Gastroesophageal sphincter (tissue), 4 donors: Measurements from ENCODE around the gene LYVE1. TPM values are rescaled to one million over a fixed set of nuclear protein-coding genes. Genes with fewer than 3 reads are reported as not detected.

ENCODE experiments used
- ATAC-seq: fragments of 150-250 bp; one replicate; pipeline ENCODE4 v1.9.1; 2016; ENCODE audit warnings: mild to moderate bottlenecking, moderate library complexity
- H3K27ac ChIP-seq, 4 donors: fragments of 200-600 bp; sonication (generic) in 3 of 4; 1 replicate in 3 of 4; 2 replicates in 1 of 4; pipeline ENCODE4 v1.5.1; 2016 to 2019
- H3K27me3 ChIP-seq: fragments of 200-600 bp; sonication (generic); one replicate; pipeline ENCODE4 v1.5.1; 2019
- H3K36me3 ChIP-seq, 2 donors: fragments of 200-600 bp; sonication (generic); one replicate each; pipeline ENCODE4 v1.5.1; 2019; ENCODE audit warnings: control low read depth in 1 of 2
- H3K4me1 ChIP-seq, 3 donors: fragments of 200-600 bp; sonication (generic); 1 replicate in 2 of 3; 2 replicates in 1 of 3; pipeline ENCODE4 v1.5.1; 2016 to 2019; ENCODE audit warnings: control low read depth in 2 of 3
- H3K4me3 ChIP-seq, 2 donors: fragments of 200-600 bp; sonication (generic); one replicate each; pipeline ENCODE4 v1.5.1; 2019; ENCODE audit warnings: mild to moderate bottlenecking in 1 of 2, moderate library complexity in 1 of 2
- H3K9me3 ChIP-seq, 3 donors: fragments of 200-600 bp; sonication (generic); one replicate each; pipeline ENCODE4 v1.5.1; 2017 to 2019; ENCODE audit warnings: control low read depth in 2 of 3
- CTCF ChIP-seq, 4 experiments: fragments of 200-600 bp in 2 of 4; fragments of 450-650 bp in 2 of 4; sonication (generic) in 1 of 4; IDR thresholded peaks; one replicate each; pipeline ENCODE4 v1.5.1; 2017 to 2019; ENCODE audit warnings: antibody characterized with exemption in 4 of 4, mild to moderate bottlenecking in 2 of 4, moderate library complexity in 2 of 4
- EP300 ChIP-seq: sonication (generic); formaldehyde crosslinking; IDR thresholded peaks from one replicate; pipeline ENCODE4 v1.6.1; 2017; ENCODE audit warnings: antibody characterized with exemption, mild to moderate bottlenecking
- POLR2A ChIP-seq, 2 donors: fragments of 450-650 bp; IDR thresholded peaks; one replicate each; pipeline ENCODE4 v1.6.1; 2017; ENCODE audit warnings: antibody characterized with exemption in 2 of 2, mild to moderate bottlenecking in 2 of 2, moderate library complexity in 1 of 2
- POLR2AphosphoS5 ChIP-seq: sonication (generic); formaldehyde crosslinking; IDR thresholded peaks from one replicate; pipeline ENCODE4 v1.6.1; 2017; ENCODE audit warnings: antibody characterized with exemption
- WGBS, 2 donors: methylation state at CpG; one replicate each; pipeline ENCODE4 v1.1.5; 2018; ENCODE audit warnings: low coverage in 1 of 2; 5-methylcytosine and 5-hydroxymethylcytosine counted together
- total RNA-seq, 4 donors: library from RNA; depleted of rRNA; stranded (reverse); fragments of >200 nt; gene quantifications; one replicate each; pipeline ENCODE4 v1.1.0, GENCODE V29; 2016

The LYVE1 gene
- total RNA-seq, 4 donors from 2014 or later = 13.2 to 191 (median 102) TPM

GRCh38 chr11:10566257-10566957 lies 2.1 kb downstream of the LYVE1 start:
- Histone ChIP-seq H3K27ac (peak overlapping the region in 3 of 4 donors; percentile 24 to 37 (median 30)), H3K4me1 (peaks cover 0 to 7% (median 0%) of the 10 kb centered on the region in 3 donors), H3K27me3 (no peaks in the 10 kb centered on the region), H3K9me3 (no peaks in the 10 kb centered on the region), H3K36me3 (no peaks in the 10 kb centered on the region), H3K4me3 (peak overlapping the region in 1 of 2 donors; percentile 32)
- no peak for TF ChIP-seq POLR2A (IDR thresholded peaks at IDR 0.05)
- TF ChIP-seq CTCF (IDR thresholded peaks at IDR 0.05) = no peak
- TF ChIP-seq POLR2AphosphoS5 = no peak
- no peak for TF ChIP-seq EP300
- WGBS, 2 donors = 80 to 88% methylated on average over 1 to 6 of the region's 6 CpGs
- no peak for ATAC-seq

- TF ChIP-seq CTCF (IDR thresholded peaks at IDR 0.05) (no peak), EP300 (no peak), POLR2AphosphoS5 (no peak), POLR2A (IDR thresholded peaks at IDR 0.05) (no peak)
- 78 to 94% methylated on average over 1 to 2 of the region's 4 CpGs for WGBS, 2 donors
- no peak for ATAC-seq
- Histone ChIP-seq H3K4me3 (peak overlapping the region in 1 of 2 donors; percentile 32), H3K36me3 (no peaks in the 10 kb centered on the region), H3K27ac (no peak overlapping the region), H3K4me1 (peaks cover 0 to 7% (median 0%) of the 10 kb centered on the region in 3 donors), H3K27me3 (no peaks in the 10 kb centered on the region), H3K9me3 (no peaks in the 10 kb centered on the region)
Measured at GRCh38 chr11:10565493-10565892, 3.0 kb downstream of the LYVE1 start.

GRCh38 chr11:10564696-10565318 lies 3.7 kb downstream of the LYVE1 start:
- WGBS, 2 donors = 36 to 43% methylated on average over 1 of the region's 1 CpG
- no peak for ATAC-seq
- no peaks in the 10 kb centered on the region for H3K9me3 ChIP-seq
- no peaks in the 10 kb centered on the region for H3K27me3 ChIP-seq
- H3K27ac ChIP-seq = no peak overlapping the region
- peak overlapping the region in 1 of 2 donors; percentile 32 for H3K4me3 ChIP-seq
- peaks cover 0 to 7% (median 0%) of the 10 kb centered on the region in 3 donors for H3K4me1 ChIP-seq
- peak; percentile 33 to 64 (median 48) for TF ChIP-seq CTCF (IDR thresholded peaks at IDR 0.05)
- no peak for TF ChIP-seq POLR2A (IDR thresholded peaks at IDR 0.05)
- TF ChIP-seq EP300 = no peak
- no peaks in the 10 kb centered on the region for H3K36me3 ChIP-seq

GRCh38 chr11:10564030-10564429 lies 4.4 kb downstream of the LYVE1 start:
- WGBS, 2 donors = 93 to 100% methylated on average over 2 of the region's 3 CpGs
- H3K4me3 ChIP-seq = peak overlapping the region in 1 of 2 donors; percentile 32
- TF ChIP-seq POLR2AphosphoS5 (no peak), CTCF (IDR thresholded peaks at IDR 0.05) (no peak), POLR2A (IDR thresholded peaks at IDR 0.05) (no peak)

More at GRCh38 chr11:10564030-10564429, 4.4 kb downstream of the LYVE1 start:
- ATAC-seq = no peak
- Histone ChIP-seq H3K36me3 (no peaks in the 10 kb centered on the region), H3K4me1 (peaks cover 0 to 7% (median 0%) of the 10 kb centered on the region in 3 donors), H3K9me3 (no peaks in the 10 kb centered on the region), H3K27me3 (no peaks in the 10 kb centered on the region), H3K27ac (no peak overlapping the region)
